Neutrophil (primary cell): ENCODE results near the gene RHEBL1.

ENCODE experiments used
- H3K27ac ChIP-seq: fragments of 200-600 bp; sonication (generic); 2 replicates; pipeline ENCODE4 v1.5.1; 2016; ENCODE audit warnings: mild to moderate bottlenecking, moderate library complexity
- H3K27me3 ChIP-seq: fragments of 200-600 bp; sonication (generic); 2 replicates; pipeline ENCODE4 v1.6.0; 2016; ENCODE audit warnings: mild to moderate bottlenecking
- H3K36me3 ChIP-seq: fragments of 200-600 bp; sonication (generic); 2 replicates; pipeline ENCODE4 v1.5.1; 2017
- H3K4me1 ChIP-seq, 2 experiments: fragments of 200-600 bp in 1 of 2; sonication (generic) in 1 of 2; 1 replicate in 1 of 2; 2 replicates in 1 of 2; pipeline versions ENCODE4 v1.5.1 to v1.6.1; 2013 to 2016; ENCODE audit warnings: low read depth in 1 of 2, low read length in 1 of 2, mild to moderate bottlenecking in 1 of 2, moderate library complexity in 1 of 2; ENCODE audit not compliant: control insufficient read depth in 1 of 2, insufficient read depth in 1 of 2
- H3K4me3 ChIP-seq, 2 experiments: fragments of 200-600 bp in 1 of 2; sonication (generic) in 1 of 2; 1 replicate in 1 of 2; 2 replicates in 1 of 2; pipeline ENCODE4 v1.5.1; 2013 to 2016; ENCODE audit warnings: low read depth in 1 of 2, low read length in 1 of 2, mild to moderate bottlenecking in 1 of 2, moderate library complexity in 1 of 2
- H3K9me3 ChIP-seq: fragments of 200-600 bp; sonication (generic); 2 replicates; pipeline ENCODE4 v1.5.1; 2016
- TF ChIP-seq, protein P1 (sequence below): fragments of 200-600 bp; sonication (generic); IDR thresholded peaks from 2 replicates; pipeline ENCODE4 v1.5.1; 2016; ENCODE audit warnings: antibody characterized with exemption

Gene RHEBL1

DNA sequence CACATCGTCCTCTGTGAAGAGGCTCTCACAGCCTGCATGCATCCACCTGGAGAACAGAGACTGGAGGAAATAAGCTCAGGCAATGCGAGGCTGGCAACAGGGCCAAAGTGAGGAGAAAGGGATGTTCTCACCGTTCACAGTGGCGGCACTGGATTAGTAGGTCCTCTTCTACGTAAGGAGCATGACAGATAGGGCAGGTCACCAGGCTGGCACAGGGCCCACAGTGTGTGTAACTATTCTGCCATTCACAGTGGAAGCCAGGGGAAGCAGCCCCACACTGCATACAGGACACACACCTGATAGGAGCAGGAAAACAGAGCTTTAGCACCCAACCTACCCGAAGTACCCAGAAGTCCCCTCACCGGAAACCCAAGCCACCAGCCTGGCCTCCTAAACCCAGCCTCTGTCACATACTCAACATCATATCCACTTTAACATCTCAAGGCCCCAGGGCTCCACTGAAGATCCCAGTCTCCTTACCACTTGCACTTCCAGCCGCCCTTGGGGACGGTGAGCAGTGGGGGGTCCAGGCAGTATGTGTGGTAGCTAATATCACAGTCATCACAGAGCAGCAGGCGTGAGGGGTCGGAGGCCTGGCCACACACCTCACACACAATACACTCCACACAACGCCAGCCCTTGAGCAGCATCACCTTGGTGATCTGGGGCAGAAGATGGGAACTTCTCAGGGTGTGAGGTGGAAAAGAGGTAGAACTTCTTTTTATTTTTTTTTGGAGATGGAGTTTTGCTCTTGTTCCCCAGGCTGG, 23.5 kb downstream of the RHEBL1 start:
- TF ChIP-seq, protein P1, sequence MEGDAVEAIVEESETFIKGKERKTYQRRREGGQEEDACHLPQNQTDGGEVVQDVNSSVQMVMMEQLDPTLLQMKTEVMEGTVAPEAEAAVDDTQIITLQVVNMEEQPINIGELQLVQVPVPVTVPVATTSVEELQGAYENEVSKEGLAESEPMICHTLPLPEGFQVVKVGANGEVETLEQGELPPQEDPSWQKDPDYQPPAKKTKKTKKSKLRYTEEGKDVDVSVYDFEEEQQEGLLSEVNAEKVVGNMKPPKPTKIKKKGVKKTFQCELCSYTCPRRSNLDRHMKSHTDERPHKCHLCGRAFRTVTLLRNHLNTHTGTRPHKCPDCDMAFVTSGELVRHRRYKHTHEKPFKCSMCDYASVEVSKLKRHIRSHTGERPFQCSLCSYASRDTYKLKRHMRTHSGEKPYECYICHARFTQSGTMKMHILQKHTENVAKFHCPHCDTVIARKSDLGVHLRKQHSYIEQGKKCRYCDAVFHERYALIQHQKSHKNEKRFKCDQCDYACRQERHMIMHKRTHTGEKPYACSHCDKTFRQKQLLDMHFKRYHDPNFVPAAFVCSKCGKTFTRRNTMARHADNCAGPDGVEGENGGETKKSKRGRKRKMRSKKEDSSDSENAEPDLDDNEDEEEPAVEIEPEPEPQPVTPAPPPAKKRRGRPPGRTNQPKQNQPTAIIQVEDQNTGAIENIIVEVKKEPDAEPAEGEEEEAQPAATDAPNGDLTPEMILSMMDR, result no peak
- H3K4me3 ChIP-seq, result no peak overlapping the region

DNA sequence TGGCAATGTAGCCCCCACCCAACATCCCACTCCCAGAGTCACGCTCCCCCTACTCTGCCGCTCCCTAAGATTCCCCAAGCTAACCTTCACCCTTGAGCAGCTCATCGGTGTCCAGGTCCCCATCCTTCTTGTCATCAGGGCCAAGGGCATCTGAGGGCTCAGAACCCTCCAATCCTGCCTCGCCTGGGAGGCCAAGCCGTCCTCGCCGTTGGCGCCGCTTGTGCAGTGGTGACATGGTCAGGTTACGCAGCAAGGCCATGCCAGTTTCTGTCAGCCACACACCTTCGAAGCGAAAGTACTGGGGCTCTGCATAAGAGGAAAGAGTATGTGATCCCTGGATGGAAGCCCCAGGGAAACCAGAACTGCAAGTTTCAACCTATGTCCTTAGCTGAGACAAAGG, 25.1 kb downstream of the RHEBL1 start:
- Histone ChIP-seq H3K4me1 (peaks cover 0 to 3% of the 10 kb centered on the region in 2 experiments), H3K27ac (no peak overlapping the region), H3K36me3 (peaks cover 100% of the 10 kb centered on the region)

More for the DNA sequence above, 23.5 kb downstream of the RHEBL1 start:
- no peaks in the 10 kb centered on the region for H3K9me3 ChIP-seq
- H3K27ac ChIP-seq, result no peak overlapping the region
- H3K27me3 ChIP-seq, result no peaks in the 10 kb centered on the region
- H3K4me1 ChIP-seq, result peaks cover 0 to 3% of the 10 kb centered on the region in 2 experiments
- H3K36me3 ChIP-seq, result peaks cover 100% of the 10 kb centered on the region

DNA sequence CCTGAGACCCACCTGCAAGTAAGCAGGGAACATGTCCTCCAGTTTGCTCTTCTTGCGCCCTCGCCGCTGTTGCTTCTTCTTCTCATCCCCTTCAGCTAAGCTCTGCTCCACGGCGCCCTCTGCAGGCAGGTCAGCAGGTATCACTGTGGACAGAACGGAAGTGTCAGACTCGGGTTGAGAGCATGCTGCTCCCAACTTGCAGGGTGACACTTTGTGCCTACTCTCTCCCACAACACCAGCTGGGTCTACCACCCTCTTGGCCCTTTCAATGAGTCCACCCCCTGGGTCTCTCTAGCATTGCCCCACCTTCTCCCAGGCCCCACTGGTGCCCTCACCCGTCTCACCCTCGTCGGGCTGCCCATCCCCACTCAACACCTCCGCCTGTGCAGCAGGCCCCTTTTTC, 25.9 kb downstream of the RHEBL1 start:
- H3K36me3 ChIP-seq, result peaks cover 100% of the 10 kb centered on the region

More for the DNA sequence above, 25.1 kb downstream of the RHEBL1 start:
- TF ChIP-seq, protein P1, result no peak
- Histone ChIP-seq H3K9me3 (no peaks in the 10 kb centered on the region), H3K4me3 (no peak overlapping the region), H3K27me3 (no peaks in the 10 kb centered on the region)

DNA sequence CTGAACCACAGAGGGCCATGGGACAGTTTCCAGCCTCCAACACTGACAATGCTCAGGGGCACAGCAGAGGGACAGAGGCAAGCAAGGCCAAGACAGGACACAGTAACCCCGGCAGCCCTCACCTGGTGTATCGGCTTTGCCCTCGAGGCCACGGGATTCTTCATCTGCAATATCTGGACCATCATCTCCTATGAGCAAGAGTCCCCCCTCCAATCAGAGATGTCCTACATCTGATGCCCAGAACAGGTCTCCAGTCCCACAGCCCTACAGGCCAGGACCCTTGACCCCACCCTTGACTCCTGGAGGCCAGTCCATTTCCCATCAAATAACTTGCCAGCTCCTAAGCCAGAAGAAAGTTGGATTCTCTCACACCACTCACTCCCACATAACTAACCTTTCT, 26.5 kb downstream of the RHEBL1 start:
- Histone ChIP-seq H3K27ac (no peak overlapping the region), H3K36me3 (peaks cover 100% of the 10 kb centered on the region), H3K9me3 (no peaks in the 10 kb centered on the region), H3K4me1 (peaks cover 0 to 3% of the 10 kb centered on the region in 2 experiments), H3K27me3 (no peaks in the 10 kb centered on the region), H3K4me3 (no peak overlapping the region)
- TF ChIP-seq, protein P1, result no peak

More for the DNA sequence above, 25.9 kb downstream of the RHEBL1 start:
- H3K4me1 ChIP-seq, result peaks cover 0 to 3% of the 10 kb centered on the region in 2 experiments
- TF ChIP-seq, protein P1, result peak; percentile 71
- no peaks in the 10 kb centered on the region for H3K9me3 ChIP-seq
- H3K4me3 ChIP-seq, result no peak overlapping the region
- no peaks in the 10 kb centered on the region for H3K27me3 ChIP-seq
- H3K27ac ChIP-seq, result no peak overlapping the region

DNA sequence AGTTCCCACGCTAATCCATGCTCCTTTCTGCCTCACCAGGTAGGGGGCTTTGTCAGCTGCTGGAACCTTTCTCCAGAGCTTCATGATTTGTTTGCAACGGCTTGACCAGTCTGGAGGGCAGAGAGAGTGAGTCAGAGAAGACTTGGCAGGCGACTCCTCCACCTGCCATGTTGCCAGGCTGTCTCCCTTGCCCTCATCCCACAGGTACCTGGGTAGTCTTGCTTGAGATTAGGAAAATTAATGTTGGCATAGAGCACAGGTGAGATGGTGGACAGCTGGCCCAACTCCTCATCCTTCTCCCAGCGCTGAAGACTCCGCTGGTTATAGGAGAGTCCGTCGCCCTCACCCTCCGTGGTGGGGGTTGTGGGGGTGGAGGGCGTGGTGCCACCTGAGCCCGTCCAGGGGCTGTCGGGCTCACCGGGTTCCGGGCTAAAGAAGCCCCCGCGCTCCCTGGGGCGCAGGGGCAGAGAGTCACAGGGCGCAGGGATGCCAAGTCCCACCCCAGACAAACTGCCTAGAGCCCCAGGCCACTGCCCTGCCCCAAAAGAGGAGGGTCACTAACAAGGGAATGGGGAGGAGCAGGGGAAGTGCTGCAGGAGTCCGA, 27.8 kb downstream of the RHEBL1 start:
- Histone ChIP-seq H3K36me3 (peaks cover 100% of the 10 kb centered on the region), H3K4me1 (peaks cover 0 to 3% of the 10 kb centered on the region in 2 experiments)
- TF ChIP-seq, protein P1, result no peak

More for the DNA sequence above, 27.8 kb downstream of the RHEBL1 start:
- Histone ChIP-seq H3K9me3 (no peaks in the 10 kb centered on the region), H3K27me3 (no peaks in the 10 kb centered on the region), H3K27ac (no peak overlapping the region), H3K4me3 (no peak overlapping the region)
